GM23338 (cell line): ENCODE data around the gene MEOX1. TPM values are rescaled to one million over a fixed set of nuclear protein-coding genes. Genes with fewer than 3 reads are reported as not detected.

Source experiments
- CREB1 ChIP-seq: fragments of 250-450 bp; sonication (Bioruptor Pico); IDR thresholded peaks from 2 replicates; pipeline ENCODE4 v1.5.0; 2020; ENCODE audit warnings: low read depth, mild to moderate bottlenecking, moderate library complexity
- CTCF ChIP-seq, 2 experiments: fragments of 200-600 bp in 1 of 2; sonication (generic) in 1 of 2; conservative IDR thresholded peaks; 2 replicates each; pipeline versions ENCODE4 v1.5.1 to v1.6.1; 2016 to 2017; ENCODE audit warnings: antibody characterized with exemption in 2 of 2, low read depth in 2 of 2, mild to moderate bottlenecking in 2 of 2, moderate library complexity in 1 of 2
- ETS1 ChIP-seq: IDR thresholded peaks from 2 replicates; pipeline ENCODE4 v1.6.1; 2016; ENCODE audit warnings: antibody characterized with exemption
- EZH2phosphoT487 ChIP-seq: fragments of 200-600 bp; sonication (generic); IDR thresholded peaks from one replicate; pipeline ENCODE4 v1.8.1; 2018; ENCODE audit warnings: antibody characterized with exemption; ENCODE audit not compliant: unreplicated experiment
- JUNB ChIP-seq: IDR thresholded peaks from one replicate; pipeline ENCODE4 v1.6.1; 2016; ENCODE audit warnings: antibody characterized with exemption; ENCODE audit not compliant: unreplicated experiment
- NANOG ChIP-seq: IDR thresholded peaks from 2 replicates; pipeline ENCODE4 v1.6.1; 2016; ENCODE audit warnings: antibody characterized with exemption, borderline replicate concordance
- POLR2AphosphoS5 ChIP-seq: IDR thresholded peaks from 2 replicates; pipeline ENCODE4 v1.6.1; 2016; ENCODE audit warnings: antibody characterized with exemption, low read depth
- STAT1 ChIP-seq: IDR thresholded peaks from one replicate; pipeline ENCODE4 v1.6.1; 2016; ENCODE audit warnings: antibody characterized with exemption; ENCODE audit not compliant: unreplicated experiment
- ZNF114 ChIP-seq: fragments of 250-450 bp; sonication (Bioruptor Pico); IDR thresholded peaks from 2 replicates; pipeline ENCODE4 v1.5.0; 2020; ENCODE audit warnings: mild to moderate bottlenecking, moderate library complexity
- ZNF331 ChIP-seq: fragments of 250-450 bp; sonication (Bioruptor Pico); IDR thresholded peaks from 2 replicates; pipeline ENCODE4 v1.5.0; 2020; ENCODE audit warnings: low read depth, mild to moderate bottlenecking, moderate library complexity
- ZNF462 ChIP-seq: fragments of 250-450 bp; sonication (Bioruptor Pico); IDR thresholded peaks from 2 replicates; pipeline ENCODE4 v1.5.0; 2020; ENCODE audit warnings: mild to moderate bottlenecking, moderate library complexity
- polyA plus RNA-seq: library from polyadenylated mRNA; unstranded; fragments of >200 nt; fragmentation: Nextera tagmentation; extraction: Ambion mirVana; gene quantifications from 2 replicates; pipeline ENCODE4 v1.2.1, GENCODE V29; 2016
- total RNA-seq: library from RNA; depleted of rRNA; stranded (reverse); fragments of >200 nt; shearing (Covaris generic); gene quantifications from 2 replicates; pipeline ENCODE4 v1.2.3, GENCODE V29; 2014

MEOX1 gene
- total and polyA plus RNA-seq, 2 experiments from 2014 or later, result not detected

- TF ChIP-seq ZNF462 (CRISPR knock-in tag), result no peak
- TF ChIP-seq JUNB, result no peak
- TF ChIP-seq CTCF (conservative IDR thresholded peaks at IDR 0.05; ENCODE audit: low read depth in 2 of 2), result no peak
- TF ChIP-seq ZNF331 (CRISPR knock-in tag), result no peak
- TF ChIP-seq NANOG, result no peak
- no peak for TF ChIP-seq POLR2AphosphoS5
- TF ChIP-seq CREB1, result no peak
- TF ChIP-seq ETS1, result no peak
- no peak for TF ChIP-seq EZH2phosphoT487
- TF ChIP-seq ZNF114, result no peak
- no peak for TF ChIP-seq STAT1
Measured at GRCh38 chr17:43611230-43611969, 50.3 kb downstream of the MEOX1 start (continued).
